Measurements from ENCODE around the gene ZBTB7A. TPM values are rescaled to one million over a fixed set of nuclear protein-coding genes. Genes with fewer than 3 reads are reported as not detected.

Gene ZBTB7A
- total RNA-seq, 2 experiments from 2014 or later, result 41.9 to 42.4 TPM

GRCh38 chr19:4046946-4047683, 19.6 kb downstream of the ZBTB7A start:
- CTCF ChIA-PET, result no interaction called here
- POLR2A ChIA-PET, result no interaction called here

- ChIA-PET POLR2A (no interaction called here), CTCF (no interaction called here)
These were observed 20.4 kb downstream of the ZBTB7A start for GRCh38 chr19:4046362-4046691.

GRCh38 chr19:4045597-4046361, 20.9 kb downstream of the ZBTB7A start:
- ChIA-PET CTCF (no interaction called here), POLR2A (no interaction called here)

- POLR2A ChIA-PET, result no interaction called here
- CTCF ChIA-PET, result interaction anchor here (0.7 kb wide), 1 partner anchor 551 kb away, joined by 3 read pairs; no protein-coding TSS in a partner anchor
These were observed 21.7 kb downstream of the ZBTB7A start for GRCh38 chr19:4044990-4045465.

- ChIA-PET POLR2A (no interaction called here), CTCF (interaction anchor here (0.7 kb wide), 1 partner anchor 552 kb away, joined by 3 read pairs; no protein-coding TSS in a partner anchor)
These were observed 22.6 kb downstream of the ZBTB7A start for GRCh38 chr19:4043966-4044715.

GRCh38 chr19:4043401-4043800, 23.3 kb downstream of the ZBTB7A start:
- ChIA-PET POLR2A (no interaction called here), CTCF (no interaction called here)

- CTCF ChIA-PET, result no interaction called here
- POLR2A ChIA-PET, result no interaction called here
These were observed 24.0 kb downstream of the ZBTB7A start for GRCh38 chr19:4042731-4043082.

- POLR2A ChIA-PET, result no interaction called here
- CTCF ChIA-PET, result no interaction called here
These were observed 24.5 kb downstream of the ZBTB7A start for GRCh38 chr19:4042064-4042730.

- CTCF ChIA-PET, result no interaction called here
- POLR2A ChIA-PET, result no interaction called here
These were observed 27.9 kb downstream of the ZBTB7A start for GRCh38 chr19:4038661-4039423.

GRCh38 chr19:4038057-4038456, 28.6 kb downstream of the ZBTB7A start:
- ChIA-PET CTCF (no interaction called here), POLR2A (no interaction called here)

GRCh38 chr19:4037301-4037949, 29.3 kb downstream of the ZBTB7A start:
- ChIA-PET CTCF (no interaction called here), POLR2A (no interaction called here)

- ChIA-PET CTCF (no interaction called here), POLR2A (no interaction called here)
These were observed 30.0 kb downstream of the ZBTB7A start for GRCh38 chr19:4036576-4037300.

- POLR2A ChIA-PET, result no interaction called here
These were observed 31.1 kb downstream of the ZBTB7A start for GRCh38 chr19:4035582-4035981.

GRCh38 chr19:4035018-4035566, 31.6 kb downstream of the ZBTB7A start:
- ChIA-PET POLR2A (no interaction called here), CTCF (no interaction called here)

More at GRCh38 chr19:4035582-4035981, 31.1 kb downstream of the ZBTB7A start:
- CTCF ChIA-PET, result no interaction called here

GRCh38 chr19:4034048-4035017, 32.4 kb downstream of the ZBTB7A start:
- POLR2A ChIA-PET, result no interaction called here
- CTCF ChIA-PET, result no interaction called here

GRCh38 chr19:4033028-4033956, 33.4 kb downstream of the ZBTB7A start:
- ChIA-PET CTCF (no interaction called here), POLR2A (no interaction called here)

Data from activated CD8-positive, alpha-beta memory T cell treated with anti-CD3 and anti-CD28 coated beads for 36 hours (primary cell).